Measurements from ENCODE around the gene DNAH17.
A peak's percentile ranks its signal among the peaks of the same experiment; 100 is the strongest.

The DNAH17 gene

DNA sequence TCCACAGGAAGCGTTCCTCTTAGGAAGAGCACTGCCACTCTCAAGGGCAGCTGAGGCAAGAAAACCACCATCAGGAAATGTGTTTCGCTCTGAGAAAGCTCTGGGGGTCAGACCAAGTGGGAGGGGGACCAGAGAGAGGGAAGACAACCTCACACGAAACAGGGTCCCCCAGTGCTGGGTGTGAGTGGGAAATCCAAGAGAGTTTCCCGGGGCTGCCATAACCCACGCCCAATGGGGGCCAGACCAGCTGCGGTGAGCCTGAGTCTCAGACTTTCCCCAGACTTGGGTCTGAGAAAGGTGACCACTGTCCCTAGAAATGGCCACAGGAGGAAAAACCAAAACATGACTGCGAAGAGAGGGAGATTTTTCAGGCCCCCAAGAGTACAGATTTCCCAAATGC is 14.5 kb downstream of the DNAH17 start:
- no peak overlapping the region for H3K27ac ChIP-seq
- no peak for TF ChIP-seq ZFX (IDR thresholded peaks at IDR 0.05; ENCODE audit: borderline replicate concordance)

DNA sequence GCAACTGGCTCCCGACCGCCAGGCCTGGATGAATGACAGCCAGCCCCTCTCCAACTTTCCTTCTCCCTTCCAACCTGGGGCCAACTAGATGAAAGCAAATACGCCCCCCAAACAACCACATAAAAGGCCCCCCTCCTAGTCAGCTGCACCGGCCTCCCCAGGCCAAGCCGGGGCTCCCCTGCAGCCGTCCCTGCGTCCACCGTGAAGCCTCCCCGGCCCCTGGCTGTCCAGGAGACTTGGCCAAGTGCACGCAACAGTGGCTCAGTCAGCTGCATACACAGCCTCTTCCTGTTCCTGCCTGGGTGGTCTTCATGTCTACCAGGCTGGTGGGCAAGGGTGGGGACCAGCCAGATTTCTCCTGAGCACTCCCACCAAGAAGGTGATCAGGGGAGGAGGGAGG is 16.0 kb downstream of the DNAH17 start:
- H3K27ac ChIP-seq = no peak overlapping the region
- TF ChIP-seq CTCF (IDR thresholded peaks at IDR 0.05) (no peak), ZFX (IDR thresholded peaks at IDR 0.05; ENCODE audit: borderline replicate concordance) (no peak)

DNA sequence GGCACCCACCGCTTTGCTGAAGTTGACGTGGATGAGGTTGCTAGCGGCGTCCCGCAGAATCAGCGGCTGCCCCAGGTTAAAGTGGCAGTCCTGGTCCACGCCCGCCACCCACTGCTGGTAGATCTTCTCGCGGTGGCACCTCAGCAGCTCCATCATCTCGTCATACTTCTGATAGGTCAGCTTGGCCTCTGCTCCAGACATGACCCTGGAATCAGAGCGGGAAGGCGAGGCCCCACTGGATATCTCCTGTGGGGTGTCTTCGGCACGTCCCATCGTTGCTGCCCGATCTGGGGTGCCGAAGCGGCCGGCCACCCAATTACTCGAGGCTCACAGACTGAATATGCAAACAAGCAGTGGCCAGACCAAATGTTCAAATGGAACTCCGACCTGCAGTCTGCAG is 16.5 kb downstream of the DNAH17 start:
- TF ChIP-seq ZFX (IDR thresholded peaks at IDR 0.05; ENCODE audit: borderline replicate concordance) (no peak), CTCF (IDR thresholded peaks at IDR 0.05) (no peak)

DNA sequence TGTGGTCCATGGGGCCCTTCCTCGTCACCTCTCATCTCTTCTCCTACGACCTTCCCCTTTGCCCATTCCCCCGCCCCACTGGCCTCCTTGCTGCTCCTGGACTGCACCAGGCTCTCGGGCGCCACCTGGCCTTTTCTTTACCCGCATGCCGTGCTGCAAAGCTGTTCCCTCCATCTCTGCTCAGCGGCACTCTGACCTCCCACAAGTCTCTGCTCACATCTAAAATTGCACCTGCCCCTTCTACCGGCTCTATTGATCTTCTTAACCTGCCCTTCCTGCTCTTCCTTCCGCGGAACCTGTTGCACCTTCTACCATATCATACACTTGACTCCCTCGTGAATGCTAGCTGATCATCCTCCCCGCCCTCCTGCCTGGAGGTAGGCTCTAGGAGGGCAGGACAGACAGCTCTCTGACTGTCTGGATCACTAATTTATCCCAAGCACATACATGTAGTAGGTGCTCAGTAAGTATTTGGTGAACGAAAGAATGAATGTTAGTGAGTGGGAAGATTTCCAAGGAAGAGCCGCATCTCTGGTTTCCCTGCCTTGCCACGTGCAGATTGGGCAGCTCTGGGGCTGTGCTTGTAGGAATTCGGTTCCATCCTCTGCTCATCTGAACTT is 17.3 kb downstream of the DNAH17 start:
- TF ChIP-seq ZFX (IDR thresholded peaks at IDR 0.05; ENCODE audit: borderline replicate concordance) (no peak), CTCF (IDR thresholded peaks at IDR 0.05) (peak; percentile 85)
- no peak overlapping the region for H3K27ac ChIP-seq

More for the DNA sequence above, 16.5 kb downstream of the DNAH17 start:
- no peak overlapping the region for H3K27ac ChIP-seq

DNA sequence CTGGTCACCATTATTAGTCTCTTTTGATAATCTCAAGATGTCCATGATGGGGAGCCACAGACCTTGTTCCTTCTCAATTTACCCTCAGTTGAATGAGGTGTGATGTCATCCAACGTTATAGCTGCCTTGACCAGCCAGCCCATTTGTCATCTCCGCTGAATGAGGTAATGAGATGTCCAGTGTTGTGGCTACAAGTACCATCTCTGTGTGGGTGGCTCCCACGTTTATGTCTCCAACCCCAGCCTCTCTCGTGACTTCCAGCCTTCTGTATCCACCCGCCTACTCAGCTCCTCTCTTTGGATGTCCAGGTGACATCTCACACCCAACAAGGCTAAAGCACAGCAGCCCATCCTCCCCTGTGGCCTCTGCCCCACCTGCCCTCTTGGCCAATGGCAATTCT is 18.2 kb downstream of the DNAH17 start:
- H3K27ac ChIP-seq = no peak overlapping the region
- TF ChIP-seq ZFX (IDR thresholded peaks at IDR 0.05; ENCODE audit: borderline replicate concordance) (no peak), CTCF (IDR thresholded peaks at IDR 0.05) (no peak)

DNA sequence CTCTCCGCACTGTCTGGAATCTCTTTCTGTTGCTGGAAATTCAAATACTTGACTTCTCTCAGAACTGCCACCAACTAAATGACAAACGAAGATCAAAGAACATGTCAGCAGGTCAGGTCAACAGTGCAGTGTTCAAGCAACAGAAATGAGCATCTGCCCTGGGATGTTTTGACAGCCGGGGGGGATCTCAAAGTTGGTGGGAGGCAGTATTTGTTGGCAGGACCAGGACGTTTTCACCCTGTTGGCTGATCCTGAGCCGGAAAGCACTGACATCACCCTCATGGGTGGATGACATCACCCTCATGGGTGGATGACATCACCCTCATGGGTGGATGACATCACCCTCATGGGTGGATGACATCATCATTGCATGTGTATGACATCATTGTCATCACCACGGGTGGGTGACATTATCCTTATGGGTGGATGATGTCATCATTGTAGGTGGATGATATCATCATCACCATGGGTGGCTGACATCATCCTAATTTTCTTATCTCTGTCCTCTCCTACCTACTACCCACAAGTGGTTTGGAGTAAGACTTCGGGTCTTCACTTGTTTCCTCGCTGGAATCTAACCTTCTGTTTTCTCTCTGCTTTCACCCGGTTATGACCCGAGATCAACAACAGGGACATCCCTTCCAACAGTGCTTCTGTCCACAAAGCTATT is 18.9 kb downstream of the DNAH17 start:
- TF ChIP-seq CTCF (IDR thresholded peaks at IDR 0.05) = no peak
- TF ChIP-seq ZFX (IDR thresholded peaks at IDR 0.05; ENCODE audit: borderline replicate concordance) = no peak
- H3K27ac ChIP-seq = no peak overlapping the region

GRCh38 chr17:78557598-78558039 is 19.6 kb downstream of the DNAH17 start:
- no peak overlapping the region for H3K27ac ChIP-seq
- TF ChIP-seq ZFX (IDR thresholded peaks at IDR 0.05; ENCODE audit: borderline replicate concordance) (no peak), CTCF (IDR thresholded peaks at IDR 0.05) (no peak)

All from 22Rv1 (cell line).